Stomach (tissue), 9 donors: Measurements from ENCODE around the gene FBXO7. TPM values are rescaled to one million over a fixed set of nuclear protein-coding genes. Genes with fewer than 3 reads are reported as not detected.
A peak's percentile ranks its signal among the peaks of the same experiment; 100 is the strongest.

Experiments
- DNase-seq, 2 donors: peaks; one replicate each; pipeline versions ENCODE4 v3.0.0 to v3.0.0-alpha.2; 2013 to 2019
- H3K27ac ChIP-seq, 5 donors: fragments of 200-600 bp in 4 of 5; sonication (generic) in 4 of 5; one replicate each; pipeline ENCODE4 v1.5.1; 2013 to 2019; ENCODE audit warnings: mild to moderate bottlenecking in 1 of 5, moderate library complexity in 1 of 5
- H3K27me3 ChIP-seq, 3 donors: fragments of 200-600 bp; sonication (generic); one replicate each; pipeline ENCODE4 v1.5.1; 2017 to 2019; ENCODE audit warnings: mixed run types in 1 of 3
- H3K36me3 ChIP-seq, 4 donors: fragments of 200-600 bp; sonication (generic); 1 replicate in 3 of 4; 2 replicates in 1 of 4; pipeline ENCODE4 v1.5.1; 2016 to 2019
- H3K4me1 ChIP-seq, 4 donors: fragments of 200-600 bp; sonication (generic); one replicate each; pipeline ENCODE4 v1.5.1; 2016 to 2019
- H3K4me3 ChIP-seq, 4 donors: fragments of 200-600 bp; sonication (generic) in 3 of 4; one replicate each; pipeline ENCODE4 v1.5.1; 2016 to 2019; ENCODE audit warnings: mild to moderate bottlenecking in 1 of 4
- H3K9me3 ChIP-seq, 4 donors: fragments of 200-600 bp; sonication (generic); one replicate each; pipeline ENCODE4 v1.5.1; 2016 to 2019
- EP300 ChIP-seq: sonication (generic); formaldehyde crosslinking; IDR thresholded peaks from one replicate; pipeline ENCODE4 v1.6.1; 2017; ENCODE audit warnings: antibody characterized with exemption
- POLR2A ChIP-seq, 4 donors: fragments of 450-650 bp; IDR thresholded peaks; one replicate each; pipeline ENCODE4 v1.6.1; 2016; ENCODE audit warnings: antibody characterized with exemption in 4 of 4, control low read depth in 2 of 4, mild to moderate bottlenecking in 1 of 4, moderate library complexity in 1 of 4
- POLR2AphosphoS5 ChIP-seq, 3 donors: sonication (generic); formaldehyde crosslinking; IDR thresholded peaks; one replicate each; pipeline ENCODE4 v1.6.1; 2016; ENCODE audit warnings: antibody characterized with exemption in 3 of 3
- WGBS, 5 donors: extraction: QIAGEN DNeasy Blood & Tissue Kit in 3 of 5; methylation state at CpG; one replicate each; pipeline versions ENCODE4 v1.1.5 to v1.1.7; 2013 to 2018; 5-methylcytosine and 5-hydroxymethylcytosine counted together
- intact Hi-C: fragments of 100-400 bp; cut with DNase I; formaldehyde crosslinking; loops from one replicate; pipeline ENCODE4 v1.15.1; 2023; ENCODE audit warnings: low total_unique reads
- polyA plus RNA-seq, 3 donors: library from polyadenylated mRNA; stranded (reverse); fragments of 200-250 nt; gene quantifications; one replicate each; pipeline ENCODE4 v1.2.3, GENCODE V29; 2013
- total RNA-seq, 5 donors: library from RNA; depleted of rRNA; stranded (reverse); fragments of >200 nt; gene quantifications; one replicate each; pipeline versions ENCODE4 v1.1.0 to v1.2.3, GENCODE V29; 2014 to 2016
- TF ChIP-seq, protein P1 (sequence below), 7 experiments: fragments of 450-650 bp in 4 of 7; fragments of 200-600 bp in 3 of 7; sonication (generic) in 3 of 7; IDR thresholded peaks; one replicate each; pipeline ENCODE4 v1.5.1; 2016 to 2019; ENCODE audit warnings: antibody characterized with exemption in 7 of 7, control low read depth in 2 of 7, mild to moderate bottlenecking in 1 of 7
- donor health status: healthy with polysubstance abuse.
- donor health status: Bipolar disorder and iron deficiency.
- donor health status: healthy.

Gene FBXO7
- total and polyA plus RNA-seq, 8 donors, result 44.9 to 132 (median 65.9) TPM

DNA sequence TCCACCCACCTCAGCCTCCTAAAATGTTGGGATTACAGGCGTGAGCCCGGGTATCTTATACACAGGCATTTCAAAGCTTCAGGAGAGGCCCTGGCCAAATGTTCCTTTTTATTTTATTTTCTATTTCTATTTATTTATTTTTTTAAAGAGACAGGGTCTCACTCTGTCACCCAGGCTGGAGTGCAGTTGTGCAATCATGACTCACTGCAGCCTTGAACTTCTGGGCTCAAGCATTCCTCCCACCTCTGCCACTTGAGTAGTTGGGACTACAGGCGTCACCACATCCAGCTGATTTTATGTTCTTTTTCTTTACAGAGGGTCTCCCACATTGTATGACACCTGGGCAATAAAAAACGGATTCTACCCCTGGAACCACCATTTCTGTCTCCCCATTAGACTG, 71.2 kb downstream of the FBXO7 start:
- Histone ChIP-seq H3K9me3 (no peaks in the 10 kb centered on the region), H3K4me1 (peaks cover 0 to 16% (median 7%) of the 10 kb centered on the region in 4 donors), H3K27me3 (peaks cover 0 to 8% (median 0%) of the 10 kb centered on the region in 3 donors), H3K4me3 (no peak overlapping the region), H3K36me3 (no peaks in the 10 kb centered on the region), H3K27ac (peak overlapping the region in 4 of 5 donors; percentile 26 to 57 (median 36))
- intact Hi-C loops, result no loop called here
- WGBS, 5 donors, result 69 to 74% (median 71%) methylated on average over 4 of the region's 4 CpGs
- DNase-seq, result no peak
- TF ChIP-seq, protein P1, sequence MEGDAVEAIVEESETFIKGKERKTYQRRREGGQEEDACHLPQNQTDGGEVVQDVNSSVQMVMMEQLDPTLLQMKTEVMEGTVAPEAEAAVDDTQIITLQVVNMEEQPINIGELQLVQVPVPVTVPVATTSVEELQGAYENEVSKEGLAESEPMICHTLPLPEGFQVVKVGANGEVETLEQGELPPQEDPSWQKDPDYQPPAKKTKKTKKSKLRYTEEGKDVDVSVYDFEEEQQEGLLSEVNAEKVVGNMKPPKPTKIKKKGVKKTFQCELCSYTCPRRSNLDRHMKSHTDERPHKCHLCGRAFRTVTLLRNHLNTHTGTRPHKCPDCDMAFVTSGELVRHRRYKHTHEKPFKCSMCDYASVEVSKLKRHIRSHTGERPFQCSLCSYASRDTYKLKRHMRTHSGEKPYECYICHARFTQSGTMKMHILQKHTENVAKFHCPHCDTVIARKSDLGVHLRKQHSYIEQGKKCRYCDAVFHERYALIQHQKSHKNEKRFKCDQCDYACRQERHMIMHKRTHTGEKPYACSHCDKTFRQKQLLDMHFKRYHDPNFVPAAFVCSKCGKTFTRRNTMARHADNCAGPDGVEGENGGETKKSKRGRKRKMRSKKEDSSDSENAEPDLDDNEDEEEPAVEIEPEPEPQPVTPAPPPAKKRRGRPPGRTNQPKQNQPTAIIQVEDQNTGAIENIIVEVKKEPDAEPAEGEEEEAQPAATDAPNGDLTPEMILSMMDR (IDR thresholded peaks at IDR 0.05), result no peak
- TF ChIP-seq POLR2A (IDR thresholded peaks at IDR 0.05) (no peak), POLR2AphosphoS5 (IDR thresholded peaks at IDR 0.05) (no peak), EP300 (no peak)

DNA sequence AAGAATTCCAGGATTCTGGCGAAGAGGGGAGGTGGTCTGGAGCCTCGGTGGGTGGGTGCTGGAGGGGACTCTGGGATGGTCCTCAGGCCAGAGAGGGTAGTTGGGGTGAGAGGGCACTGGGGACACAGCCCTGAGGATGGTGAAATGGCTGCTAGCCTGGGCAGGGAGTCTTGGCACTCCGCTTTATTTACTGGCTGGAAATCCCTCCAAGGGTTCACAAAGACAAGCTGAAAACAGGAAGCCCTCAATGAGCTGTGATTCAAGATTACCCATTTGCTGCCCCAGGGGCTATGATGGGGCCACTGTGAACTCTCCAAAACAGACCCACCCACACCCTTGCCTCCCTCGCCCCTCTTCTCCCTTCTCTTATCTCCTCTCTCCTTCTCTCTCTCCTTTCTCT, 71.9 kb downstream of the FBXO7 start:
- Histone ChIP-seq H3K9me3 (no peaks in the 10 kb centered on the region), H3K4me3 (no peak overlapping the region), H3K27ac (peak overlapping the region in 4 of 5 donors; percentile 30 to 57 (median 48)), H3K36me3 (no peaks in the 10 kb centered on the region), H3K27me3 (peaks cover 0 to 8% (median 0%) of the 10 kb centered on the region in 3 donors), H3K4me1 (peaks cover 0 to 16% (median 7%) of the 10 kb centered on the region in 4 donors)
- intact Hi-C loops, result no loop called here
- TF ChIP-seq POLR2AphosphoS5 (IDR thresholded peaks at IDR 0.05) (no peak), POLR2A (IDR thresholded peaks at IDR 0.05) (no peak), EP300 (no peak)
- TF ChIP-seq, protein P1 (IDR thresholded peaks at IDR 0.05), result no peak
- DNase-seq, result no peak
- 50 to 66% (median 59%) methylated on average over 4 of the region's 4 CpGs for WGBS, 5 donors

DNA sequence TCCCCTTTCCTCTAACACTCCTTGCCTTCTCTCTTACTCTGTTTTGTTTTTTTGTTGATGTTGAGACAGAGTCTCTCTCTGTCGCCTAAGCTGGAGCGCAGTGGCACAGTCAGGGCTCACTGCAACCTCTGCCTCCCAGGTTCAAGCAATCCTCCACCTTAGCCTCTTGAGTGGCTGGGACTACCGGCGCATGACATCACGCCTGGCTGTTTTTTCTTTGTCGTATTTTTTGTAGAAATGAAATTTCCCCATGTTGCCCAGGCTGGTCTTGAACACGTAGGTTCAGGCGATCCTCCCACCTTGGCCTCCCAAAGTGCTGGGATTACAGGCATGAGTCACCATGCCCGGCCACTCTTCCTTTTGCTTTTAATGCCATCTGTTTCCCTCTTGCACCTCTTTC, 72.3 kb downstream of the FBXO7 start:
- no peak for DNase-seq
- no peak for TF ChIP-seq POLR2AphosphoS5 (IDR thresholded peaks at IDR 0.05)
- no peak for TF ChIP-seq POLR2A (IDR thresholded peaks at IDR 0.05)
- TF ChIP-seq, protein P1 (IDR thresholded peaks at IDR 0.05), result no peak
- TF ChIP-seq EP300, result no peak
- Histone ChIP-seq H3K36me3 (no peaks in the 10 kb centered on the region), H3K27ac (peak overlapping the region in 3 of 5 donors; percentile 30 to 57 (median 53)), H3K9me3 (no peaks in the 10 kb centered on the region), H3K4me1 (peaks cover 0 to 16% (median 7%) of the 10 kb centered on the region in 4 donors), H3K4me3 (no peak overlapping the region), H3K27me3 (peaks cover 0 to 8% (median 0%) of the 10 kb centered on the region in 3 donors)
- intact Hi-C loops, result no loop called here
- WGBS, 5 donors, result 78 to 90% (median 81%) methylated on average over 8 to 9 of the region's 9 CpGs

DNA sequence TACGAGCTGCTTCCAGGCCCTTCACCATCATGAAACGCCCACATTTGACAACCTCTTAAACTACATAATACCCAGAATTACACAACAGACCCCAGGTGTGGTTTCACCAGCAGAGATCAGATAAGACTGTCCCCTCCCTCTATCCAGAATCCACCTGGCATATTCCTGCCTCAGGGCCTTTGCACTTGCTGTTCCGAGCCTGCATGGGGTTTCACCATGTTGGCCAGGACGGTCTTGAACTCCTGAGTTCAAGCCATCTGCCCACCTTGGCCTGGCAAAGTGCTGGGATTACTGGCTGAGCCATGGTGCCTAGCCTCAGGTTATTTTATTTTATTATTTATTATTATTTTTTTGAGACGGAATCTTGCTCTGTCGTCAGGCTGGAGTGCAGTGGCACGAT, 73.4 kb downstream of the FBXO7 start:
- no peak for DNase-seq
- H3K4me1 ChIP-seq, result peaks cover 0 to 12% (median 4%) of the 10 kb centered on the region in 4 donors
- H3K27ac ChIP-seq, result no peak overlapping the region
- peaks cover 0 to 8% (median 0%) of the 10 kb centered on the region in 3 donors for H3K27me3 ChIP-seq
- WGBS, 5 donors, result 80 to 92% (median 86%) methylated on average over 7 of the region's 7 CpGs
- no peaks in the 10 kb centered on the region for H3K36me3 ChIP-seq
- no peaks in the 10 kb centered on the region for H3K9me3 ChIP-seq
- intact Hi-C loops, result no loop called here
- H3K4me3 ChIP-seq, result no peak overlapping the region
- TF ChIP-seq POLR2A (IDR thresholded peaks at IDR 0.05) (no peak), POLR2AphosphoS5 (IDR thresholded peaks at IDR 0.05) (no peak), EP300 (no peak)
- TF ChIP-seq, protein P1 (IDR thresholded peaks at IDR 0.05), result no peak

Other genes starting within 250 kb of the FBXO7 start
- 1 to 10 TPM in 1 of 5 donors, under 1 TPM in 2, not detected in 2; 0.29 to 3.3 (median 0.58) TPM for gene SLC5A4, start 219.5 kb upstream of the FBXO7 start, total RNA-seq
- not detected for gene SLC5A4, start 219.5 kb upstream of the FBXO7 start, polyA plus RNA-seq
- not detected for gene RFPL3, start 116.9 kb upstream of the FBXO7 start, total RNA-seq
- gene RFPL3, start 116.9 kb upstream of the FBXO7 start, polyA plus RNA-seq, result not detected
- 100 to 1,000 TPM in 3 of 5 donors, 10 to 100 TPM in 2; 51.6 to 131 (median 106) TPM for gene RTCB, start 62.6 kb upstream of the FBXO7 start, total RNA-seq
- 10 to 100 TPM; 27.2 to 71.6 (median 51.4) TPM for gene RTCB, start 62.6 kb upstream of the FBXO7 start, polyA plus RNA-seq
- not detected for gene BPIFC, start 10.4 kb upstream of the FBXO7 start, total RNA-seq
- not detected for gene BPIFC, start 10.4 kb upstream of the FBXO7 start, polyA plus RNA-seq